GM18519 (cell line): ENCODE data around the gene ACADSB.

ENCODE experiments used
- ATAC-seq: cut with Tn5 transposase; IDR thresholded peaks from one replicate; pipeline ENCODE4 v1.9.1; 2021; ENCODE audit warnings: mild to moderate bottlenecking, moderate library complexity; ENCODE audit not compliant: unreplicated experiment, low FRiP score

Gene ACADSB

DNA sequence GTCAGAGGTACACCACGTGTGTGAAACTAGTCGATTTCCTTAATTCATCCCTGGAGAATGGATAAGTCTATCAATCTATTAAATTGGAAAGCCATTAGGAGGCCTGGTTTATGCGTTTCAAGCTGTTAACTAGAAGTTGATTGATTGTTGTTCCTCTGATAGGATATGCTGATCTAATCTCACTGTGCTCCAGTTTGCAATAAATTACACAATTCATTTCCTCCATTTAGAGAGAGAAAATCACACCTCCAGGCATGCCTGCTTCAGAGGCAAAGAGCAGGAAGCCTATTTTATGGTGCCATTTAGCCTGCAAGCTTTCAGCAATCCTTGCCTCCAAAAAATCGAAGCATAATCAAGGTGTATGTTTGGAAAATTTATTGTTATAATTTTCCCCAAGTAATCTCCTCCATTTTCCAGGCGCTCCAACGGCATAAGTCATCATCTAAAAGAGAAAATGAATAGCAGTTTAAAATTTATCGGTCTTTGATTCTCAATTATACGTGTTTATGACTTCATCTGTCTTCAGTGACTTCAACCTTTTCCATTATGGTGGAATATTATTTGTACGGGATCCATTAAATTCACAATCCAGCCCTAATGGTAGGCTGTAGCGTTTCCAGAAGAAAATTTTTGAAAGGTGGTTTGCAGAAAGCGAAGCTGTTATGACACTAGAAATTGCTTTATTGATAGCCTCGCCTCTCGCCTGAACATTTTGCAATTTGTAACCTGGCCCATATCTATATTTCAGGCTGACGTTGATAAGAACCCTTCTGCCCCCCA lies 84.0 kb downstream of the ACADSB start:
- ATAC-seq: no peak

- no peak for ATAC-seq
These were observed 84.7 kb downstream of the ACADSB start for GRCh38 chr10:123093489-123093888.

DNA sequence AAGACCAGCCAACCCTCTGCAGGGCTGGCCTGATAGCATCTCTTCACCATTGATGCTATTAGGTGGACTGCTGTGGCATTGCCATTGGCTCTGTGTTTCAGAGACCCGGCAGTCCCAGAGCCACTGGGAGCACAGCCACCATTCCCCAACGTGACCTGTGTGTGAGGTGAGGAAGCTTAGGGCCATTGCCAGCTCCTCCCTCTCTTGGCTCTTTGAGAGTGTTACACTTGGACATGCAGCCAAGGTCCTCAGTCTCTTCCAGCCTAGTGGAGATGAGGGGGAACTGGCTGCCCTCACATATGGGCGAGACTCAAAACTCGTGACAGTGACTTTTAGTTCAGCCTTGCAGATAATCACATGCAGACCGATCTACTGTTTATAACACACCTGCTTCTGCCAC lies 87.6 kb downstream of the ACADSB start:
- ATAC-seq: no peak

GRCh38 chr10:123097039-123097438 lies 88.2 kb downstream of the ACADSB start:
- ATAC-seq: no peak

- no peak for ATAC-seq
These were observed 91.4 kb downstream of the ACADSB start for GRCh38 chr10:123100030-123100762.

DNA sequence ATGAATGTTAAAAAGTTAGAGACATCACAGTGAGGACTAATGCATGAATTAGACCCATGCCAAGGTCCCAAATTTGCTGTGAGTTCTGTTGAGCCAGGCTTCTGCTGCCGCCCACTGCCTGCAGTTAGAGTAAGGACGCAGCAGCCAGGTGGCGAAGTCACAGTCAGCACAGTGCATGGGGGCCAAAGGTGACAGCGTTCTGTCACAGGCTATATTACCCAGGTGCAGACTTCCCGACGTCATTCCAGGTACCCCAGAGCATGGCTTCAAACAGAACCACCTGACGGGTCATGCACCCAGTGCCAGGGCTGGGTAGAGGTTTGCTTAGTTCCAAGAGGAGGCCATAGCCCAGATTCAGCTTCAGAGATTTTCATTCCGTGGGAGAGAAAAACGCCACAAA lies 93.1 kb downstream of the ACADSB start:
- no peak for ATAC-seq

GRCh38 chr10:123102673-123103072 lies 93.9 kb downstream of the ACADSB start:
- no peak for ATAC-seq

DNA sequence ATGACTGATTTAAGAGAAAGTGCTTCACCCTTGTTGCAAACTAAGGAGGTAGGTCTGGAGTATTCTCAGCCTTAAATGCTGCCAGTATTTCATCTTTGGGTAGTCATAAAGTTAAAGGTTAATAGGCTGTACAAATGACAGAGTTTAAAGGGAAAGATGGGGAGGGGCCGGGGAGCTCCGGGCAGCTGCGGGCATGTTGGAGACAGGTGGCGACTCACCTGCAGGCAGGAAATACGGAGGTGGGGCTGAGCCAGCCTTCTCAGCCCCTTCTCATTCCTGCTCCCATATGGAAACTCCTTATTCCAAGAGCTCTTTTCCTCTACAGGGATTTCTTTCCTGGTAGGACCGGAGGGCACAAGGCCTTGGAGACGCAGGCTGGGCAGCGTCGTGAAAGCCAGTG lies 95.1 kb downstream of the ACADSB start:
- ATAC-seq: no peak
